Inferior parietal cortex (tissue), 1 donor: ENCODE results near the gene SPTBN1.

Experiments used
- DNase-seq: peaks from one replicate; pipeline ENCODE4 v3.0.0-alpha.2; 2016; ENCODE audit errors: extremely low spot score

Gene SPTBN1

DNA sequence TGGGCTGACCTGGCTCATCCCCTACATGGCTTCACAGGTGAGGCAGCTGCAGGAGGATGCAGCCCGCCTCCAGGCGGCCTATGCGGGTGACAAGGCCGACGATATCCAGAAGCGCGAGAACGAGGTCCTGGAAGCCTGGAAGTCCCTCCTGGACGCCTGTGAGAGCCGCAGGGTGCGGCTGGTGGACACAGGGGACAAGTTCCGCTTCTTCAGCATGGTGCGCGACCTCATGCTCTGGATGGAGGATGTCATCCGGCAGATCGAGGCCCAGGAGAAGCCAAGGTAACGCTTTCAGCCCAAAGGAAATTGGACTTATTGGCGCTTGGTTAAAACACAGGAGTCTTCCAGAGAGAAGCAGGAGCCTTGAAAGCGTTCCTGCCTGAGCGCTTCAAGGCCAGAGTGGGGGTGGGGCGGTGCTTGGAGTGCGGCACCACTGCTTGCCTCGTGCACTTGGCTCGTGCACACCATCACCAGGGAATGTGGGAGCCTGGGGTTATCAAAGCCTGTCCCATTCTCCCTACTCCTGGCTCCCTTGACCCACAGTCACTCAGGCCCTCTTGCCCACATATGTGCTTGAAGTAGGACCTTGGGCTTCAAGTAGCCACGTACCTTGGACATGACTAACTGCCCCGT, 197.6 kb downstream of the SPTBN1 start:
- no peak for DNase-seq

DNA sequence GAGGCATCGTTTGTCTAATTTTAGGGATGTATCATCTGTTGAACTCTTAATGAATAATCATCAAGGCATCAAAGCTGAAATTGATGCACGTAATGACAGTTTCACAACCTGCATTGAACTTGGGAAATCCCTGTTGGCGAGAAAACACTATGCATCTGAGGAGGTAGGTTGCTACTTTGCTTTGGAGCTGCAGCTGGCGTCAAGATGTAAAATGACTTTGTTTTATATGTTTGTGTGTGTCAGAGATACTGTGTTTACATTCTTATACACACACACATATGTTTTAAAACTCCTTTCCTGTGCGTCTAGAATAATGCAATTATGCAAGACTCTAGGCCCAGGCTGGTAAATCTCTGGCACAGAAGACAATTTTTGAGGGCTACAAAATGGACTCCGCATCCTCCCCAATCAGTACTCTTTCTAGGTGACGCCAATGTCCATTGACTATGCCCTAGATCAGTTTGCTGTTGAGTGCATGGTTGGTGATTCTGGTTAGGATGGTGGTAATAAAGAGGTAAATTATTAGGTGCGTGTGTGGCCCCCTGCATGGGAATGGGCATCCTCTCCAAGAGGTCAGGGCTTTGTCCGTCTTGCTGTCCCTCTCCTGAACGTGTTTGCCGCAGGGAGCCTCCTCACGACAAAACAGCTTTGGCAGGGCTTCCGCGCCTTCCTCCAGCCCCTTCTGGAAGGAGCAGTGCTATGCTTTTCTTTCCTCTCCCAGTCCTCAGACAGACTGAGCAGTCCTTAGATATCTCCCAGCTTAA, 199.1 kb downstream of the SPTBN1 start:
- no peak for DNase-seq

DNA sequence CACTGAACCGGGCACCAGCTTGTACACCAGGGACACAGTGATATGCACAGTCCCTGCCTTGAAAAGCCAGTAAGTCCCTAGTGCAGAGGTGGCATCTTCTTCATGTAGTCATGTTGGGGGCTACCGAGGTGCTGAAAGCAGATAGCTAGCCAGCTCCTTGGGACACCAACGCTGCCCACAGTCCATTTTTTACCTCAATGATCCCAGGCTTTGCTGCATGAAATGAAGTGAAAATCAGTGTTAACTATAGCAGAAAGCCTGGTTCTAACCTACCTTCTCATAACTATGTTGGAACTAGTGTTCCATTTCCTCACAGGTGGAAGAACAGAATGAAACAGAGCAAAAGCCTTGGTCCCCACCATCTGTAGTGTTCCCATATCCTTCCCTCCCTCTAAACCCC, 200.7 kb downstream of the SPTBN1 start:
- no peak for DNase-seq

DNA sequence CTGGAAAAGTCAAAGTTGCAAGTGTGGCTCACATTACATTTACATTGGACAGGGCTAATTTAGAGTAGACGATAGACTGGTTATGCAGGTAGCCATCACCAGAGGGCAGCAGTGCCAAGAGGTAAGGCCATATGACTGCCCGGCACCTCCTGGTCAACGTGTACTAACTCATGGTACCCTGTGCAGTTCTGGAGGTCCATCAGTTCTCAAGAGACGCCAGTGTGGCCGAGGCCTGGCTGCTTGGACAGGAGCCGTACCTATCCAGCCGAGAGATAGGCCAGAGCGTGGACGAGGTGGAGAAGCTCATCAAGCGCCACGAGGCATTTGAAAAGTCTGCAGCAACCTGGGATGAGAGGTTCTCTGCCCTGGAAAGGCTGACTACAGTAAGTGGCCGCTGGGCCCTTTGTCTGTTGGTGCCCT, 201.5 kb downstream of the SPTBN1 start:
- no peak for DNase-seq

DNA sequence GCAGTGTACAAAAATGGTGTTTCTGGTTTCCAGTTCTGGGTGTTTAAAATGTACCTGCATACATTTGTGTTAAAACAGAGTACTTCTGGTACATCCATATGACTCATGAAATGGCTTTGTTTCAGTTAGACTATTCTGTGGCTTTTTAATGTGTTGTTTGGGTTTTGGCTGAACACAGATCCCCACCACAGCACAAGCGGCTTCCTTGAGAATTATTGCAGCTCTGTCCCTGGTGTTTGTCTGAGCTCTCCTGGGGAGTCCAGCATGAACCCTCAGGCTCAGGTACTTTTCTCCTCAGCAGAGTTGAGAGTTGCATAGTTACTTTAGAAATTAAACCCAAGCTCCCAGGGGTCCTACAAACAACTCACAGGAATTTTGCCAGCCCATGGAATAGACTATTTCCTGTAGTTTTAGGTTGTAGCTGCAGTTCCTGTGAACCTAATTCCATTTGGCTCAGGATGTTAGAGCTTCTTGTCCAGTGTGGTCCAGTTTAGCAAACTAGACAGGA, 202.5 kb downstream of the SPTBN1 start:
- DNase-seq = no peak

DNA sequence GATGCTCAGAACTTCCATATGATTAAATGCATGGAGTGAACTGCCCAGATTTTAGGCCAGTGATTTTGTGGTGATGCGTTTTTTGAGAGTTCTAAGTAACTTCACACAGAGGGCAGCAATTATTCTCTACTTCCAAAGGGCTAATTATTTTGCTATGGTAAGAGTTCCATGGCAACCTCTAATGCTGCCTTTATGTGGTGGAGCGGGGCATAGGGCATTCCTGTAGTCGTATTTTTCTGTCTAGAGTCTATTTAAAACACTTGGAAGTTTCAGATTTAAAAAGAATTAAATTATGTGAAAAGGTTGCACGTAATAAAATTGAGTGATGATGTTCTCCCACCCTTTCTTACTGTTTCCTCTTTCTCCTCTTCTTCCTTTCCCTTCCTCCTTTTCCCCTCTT, 203.4 kb downstream of the SPTBN1 start:
- DNase-seq = no peak

DNA sequence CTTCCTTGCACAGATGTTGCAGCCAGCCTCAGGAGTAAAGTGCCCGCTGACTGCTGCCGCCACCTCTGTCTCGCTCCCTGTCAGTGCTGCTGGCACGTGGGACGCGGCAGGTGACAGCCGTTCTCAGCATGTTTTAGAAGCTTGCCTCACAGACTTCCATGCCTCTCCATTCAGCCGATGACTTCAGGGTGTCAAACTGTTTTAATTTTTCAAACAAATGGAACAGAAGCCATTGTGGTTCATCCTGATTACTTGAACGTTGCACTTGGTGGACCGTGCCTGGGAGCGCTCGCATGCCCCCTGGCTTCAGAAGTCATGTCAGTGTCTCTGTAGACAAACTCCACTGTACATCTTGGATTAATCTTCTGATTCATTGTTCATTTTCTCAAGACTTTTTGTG, 204.6 kb downstream of the SPTBN1 start:
- DNase-seq = peak; percentile 51

DNA sequence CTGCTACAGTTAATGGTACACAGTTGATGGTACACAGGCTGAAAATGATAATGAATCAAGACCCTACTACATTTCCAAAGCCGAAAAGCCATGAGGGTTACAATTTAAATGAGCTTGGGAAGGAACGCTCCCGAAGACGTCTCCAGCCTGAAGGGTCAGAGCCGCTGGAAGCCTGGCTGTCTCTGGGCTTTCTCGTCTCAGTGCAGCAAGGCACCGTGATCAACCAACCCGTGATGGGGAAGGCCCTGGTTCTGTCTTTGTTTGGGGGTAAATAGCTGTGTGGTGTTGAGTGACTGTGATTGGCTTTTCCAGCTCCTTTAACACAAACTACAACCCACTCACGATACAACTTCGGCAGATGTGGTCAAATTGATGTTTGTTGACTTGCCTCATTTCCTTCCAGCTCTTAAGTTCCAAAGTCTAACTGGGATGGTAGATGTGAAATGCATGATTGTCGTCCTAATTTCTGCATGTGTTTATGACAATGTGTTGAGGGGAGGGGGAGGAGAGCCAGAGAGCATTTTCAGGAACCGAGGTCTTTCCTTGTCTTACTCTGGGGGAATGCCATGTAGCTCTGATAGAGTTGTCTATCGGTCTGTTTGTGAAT, 207.4 kb downstream of the SPTBN1 start:
- no peak for DNase-seq

DNA sequence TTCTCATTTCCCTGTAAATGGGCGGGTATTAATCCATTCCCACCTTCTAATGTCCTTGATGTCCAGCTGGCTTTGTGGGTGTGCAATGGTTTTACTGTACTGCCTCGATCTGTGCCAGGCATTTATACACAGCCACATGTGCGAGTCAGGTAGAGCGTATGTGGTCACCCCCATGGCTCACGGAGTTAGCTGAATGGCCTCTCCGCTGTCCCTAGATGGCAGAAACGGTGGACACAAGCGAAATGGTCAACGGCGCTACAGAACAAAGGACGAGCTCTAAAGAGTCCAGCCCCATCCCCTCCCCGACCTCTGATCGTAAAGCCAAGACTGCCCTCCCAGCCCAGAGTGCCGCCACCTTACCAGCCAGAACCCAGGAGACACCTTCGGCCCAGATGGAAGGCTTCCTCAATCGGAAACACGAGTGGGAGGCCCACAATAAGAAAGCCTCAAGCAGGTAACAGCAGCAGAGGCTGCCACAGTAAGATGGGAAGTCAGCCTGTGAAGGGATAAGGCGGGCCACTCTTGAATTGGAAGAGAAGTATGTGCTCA, 208.2 kb downstream of the SPTBN1 start:
- DNase-seq = no peak

DNA sequence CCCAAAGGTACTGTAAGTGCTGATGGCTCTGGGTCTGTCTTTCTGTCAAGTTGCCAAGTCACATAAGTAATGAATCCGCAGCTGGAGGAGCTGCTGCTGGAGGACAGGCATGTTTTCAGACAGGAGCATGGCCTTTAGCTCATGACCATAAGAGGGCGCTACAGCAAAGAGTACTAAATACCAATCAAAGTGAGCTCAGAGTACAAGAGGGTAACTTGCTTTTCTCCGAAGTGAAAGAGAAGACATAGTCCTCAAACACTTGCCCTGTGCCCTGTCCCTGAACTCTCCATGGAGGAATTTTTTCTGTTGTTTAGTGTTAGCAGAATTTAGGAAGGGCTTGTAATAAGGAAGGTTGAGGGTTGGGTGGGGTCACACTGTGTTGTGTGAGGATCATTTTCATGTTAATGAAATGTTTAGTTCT, 209.3 kb downstream of the SPTBN1 start:
- DNase-seq = no peak

DNA sequence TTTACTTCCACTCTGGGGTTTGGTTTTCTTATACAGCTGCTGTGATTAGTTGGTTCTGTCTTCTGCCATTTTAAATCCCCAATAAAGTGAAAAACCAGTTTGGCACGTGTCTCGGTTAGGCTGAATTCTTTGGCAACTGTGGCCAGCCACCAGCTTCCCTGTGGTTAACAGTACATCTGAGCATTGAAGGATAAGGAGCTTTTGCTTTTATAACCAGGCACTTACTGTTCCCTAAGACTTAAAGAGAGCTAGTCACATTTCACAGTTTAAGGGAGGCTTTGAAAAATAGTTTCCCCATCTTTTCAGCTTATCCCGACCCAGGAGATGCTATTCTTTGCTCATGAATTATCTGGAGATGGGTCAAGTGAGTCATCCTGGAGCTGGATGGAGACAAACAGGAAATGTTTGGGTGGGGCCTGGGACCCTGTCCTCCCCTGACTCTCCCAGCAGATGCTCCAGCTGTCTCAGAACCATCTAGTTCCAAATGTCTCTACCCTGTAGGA, 210.1 kb downstream of the SPTBN1 start:
- DNase-seq = peak; percentile 58

DNA sequence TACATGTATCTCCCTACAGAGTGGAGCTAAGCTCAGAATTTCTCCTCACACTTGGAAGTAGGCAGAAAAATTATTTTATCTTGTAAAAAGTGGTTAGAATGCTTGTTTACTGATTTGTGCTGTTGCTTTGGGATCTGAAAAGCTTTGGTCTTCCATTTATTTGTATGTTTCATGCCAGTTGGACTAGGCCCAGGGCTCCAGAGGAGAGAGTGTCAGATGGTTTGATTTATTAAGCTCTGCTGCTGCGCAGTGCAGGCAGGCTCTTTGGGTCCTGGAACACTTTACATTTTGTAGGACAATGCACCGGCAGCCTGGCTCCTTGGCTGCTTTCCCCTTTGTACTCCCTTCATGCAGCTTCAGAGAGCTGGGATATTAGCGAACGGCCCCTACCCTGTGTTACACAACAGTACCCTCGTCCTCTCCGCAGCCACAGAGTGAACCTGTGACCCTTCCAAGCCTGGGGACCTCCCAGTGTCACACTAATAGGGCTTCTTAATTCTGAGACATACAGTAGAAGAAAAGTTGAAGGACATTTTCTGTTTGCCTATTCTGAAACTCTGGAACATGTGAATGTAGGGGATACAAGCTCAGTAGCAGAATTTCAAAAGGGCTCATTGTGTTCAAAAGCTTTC, 210.6 kb downstream of the SPTBN1 start:
- peak; percentile 74 for DNase-seq

DNA sequence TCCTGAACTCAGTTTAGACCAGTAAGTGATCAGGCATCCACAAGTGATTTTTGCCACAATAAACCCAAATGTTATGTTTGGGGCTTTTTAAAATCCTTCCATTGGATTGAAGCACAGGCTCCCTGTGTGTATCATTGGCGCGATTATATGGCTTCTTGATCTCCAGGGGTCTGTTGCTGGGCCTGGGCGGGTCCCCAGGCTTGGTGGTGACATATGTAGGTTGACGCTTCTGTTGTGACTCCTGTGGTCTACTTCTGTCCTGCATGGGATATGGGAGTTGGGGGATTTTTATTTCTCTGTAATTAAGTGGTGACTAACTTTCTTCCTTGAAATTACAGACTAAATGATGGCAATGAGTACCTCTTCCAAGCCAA, 211.1 kb downstream of the SPTBN1 start:
- no peak for DNase-seq

DNA sequence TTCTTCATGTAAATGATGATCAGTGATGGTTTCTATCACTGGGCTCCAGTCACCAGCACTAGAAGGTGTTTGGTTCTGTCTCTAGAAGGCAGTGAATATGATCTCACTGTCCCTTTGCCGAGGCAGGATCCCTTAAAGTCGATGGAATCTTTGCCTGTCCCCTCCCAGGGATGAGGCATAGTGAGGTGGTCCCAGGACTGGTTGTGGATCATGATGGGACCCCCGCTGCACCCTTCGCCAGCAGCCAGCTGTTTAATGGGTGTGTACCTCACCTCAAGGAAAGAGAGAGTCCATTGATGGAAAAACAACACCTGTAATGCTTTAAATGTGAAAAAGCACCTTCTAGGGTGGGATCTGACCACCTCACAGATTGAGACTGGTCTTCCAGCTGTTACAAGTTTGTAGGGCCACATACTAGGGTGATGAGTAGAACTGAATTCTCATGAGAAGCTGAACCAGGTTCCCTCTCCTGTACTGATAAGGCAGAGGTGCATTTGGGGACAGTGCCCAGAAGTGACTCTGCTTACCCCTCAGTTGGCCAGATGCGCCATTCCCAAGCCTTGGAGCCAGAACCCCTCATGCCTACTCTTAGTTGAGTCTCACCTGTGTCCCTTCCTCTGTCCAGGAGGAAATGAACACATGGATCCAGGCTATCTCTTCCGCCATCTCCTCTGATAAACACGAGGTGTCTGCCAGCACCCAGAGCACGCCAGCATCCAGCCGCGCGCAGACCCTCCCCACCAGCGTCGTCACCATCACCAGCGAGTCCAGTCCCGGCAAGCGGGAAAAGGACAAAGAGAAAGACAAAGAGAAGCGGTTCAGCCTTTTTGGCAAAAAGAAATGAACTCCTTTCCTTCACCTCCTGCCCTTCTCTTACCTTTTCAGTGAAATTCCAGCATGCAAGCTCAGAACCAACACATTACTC, 211.9 kb downstream of the SPTBN1 start:
- DNase-seq = no peak

DNA sequence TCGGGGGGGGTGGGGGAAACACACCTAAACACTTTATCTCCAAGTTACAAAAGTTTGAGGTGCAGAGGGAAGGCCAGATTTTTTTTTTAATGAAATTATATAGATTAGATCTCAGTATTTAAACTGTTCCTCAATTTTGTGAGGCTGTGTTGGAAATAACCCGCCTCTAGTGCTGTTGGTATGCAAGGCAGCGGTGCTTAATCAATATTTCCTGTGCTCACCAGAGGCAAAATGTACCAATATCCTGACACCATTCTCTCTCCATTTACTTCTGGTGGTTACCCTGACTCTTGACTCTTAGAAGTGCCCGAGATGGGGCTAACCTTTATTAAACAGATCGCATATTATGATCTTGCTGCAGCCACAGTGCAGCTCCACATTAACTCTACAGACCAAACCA, 212.6 kb downstream of the SPTBN1 start:
- DNase-seq = no peak

DNA sequence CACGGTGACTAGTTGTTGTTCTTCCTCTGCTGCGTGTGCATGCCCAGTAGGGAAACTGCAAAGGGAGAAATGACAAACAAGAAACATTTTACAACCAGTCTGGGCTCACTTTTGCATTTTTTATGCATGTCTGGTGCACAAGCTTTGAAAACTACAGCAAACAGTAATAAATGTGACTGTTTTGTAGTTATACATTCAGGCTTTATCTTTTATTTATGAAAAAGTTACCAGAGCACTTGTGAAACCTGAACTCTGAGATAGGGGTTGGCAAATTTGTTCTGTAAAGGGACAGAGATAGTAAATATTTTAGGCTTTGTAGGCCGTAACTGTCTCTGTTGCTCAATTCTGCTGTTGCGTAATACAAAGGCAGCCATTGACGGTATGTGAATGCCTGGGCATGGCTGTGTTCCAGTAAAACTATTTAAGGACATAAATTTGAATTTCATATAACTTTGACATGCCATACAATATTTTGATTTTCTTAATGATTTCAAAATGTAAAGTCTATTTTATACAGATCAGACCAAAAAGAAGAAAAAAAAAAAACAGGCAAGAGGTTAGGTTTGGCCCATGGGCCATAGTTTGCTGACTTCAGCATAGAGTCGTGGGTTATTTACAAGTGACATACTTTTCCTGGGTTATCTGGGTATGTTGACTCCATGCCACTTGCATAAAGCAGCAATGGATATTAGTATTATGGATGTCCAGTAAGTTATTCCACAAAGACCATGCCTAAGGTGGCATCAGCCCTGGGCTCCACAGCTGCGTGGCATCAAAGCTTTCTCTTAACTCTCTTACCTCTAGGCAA, 213.8 kb downstream of the SPTBN1 start:
- peak; percentile 66 for DNase-seq

DNA sequence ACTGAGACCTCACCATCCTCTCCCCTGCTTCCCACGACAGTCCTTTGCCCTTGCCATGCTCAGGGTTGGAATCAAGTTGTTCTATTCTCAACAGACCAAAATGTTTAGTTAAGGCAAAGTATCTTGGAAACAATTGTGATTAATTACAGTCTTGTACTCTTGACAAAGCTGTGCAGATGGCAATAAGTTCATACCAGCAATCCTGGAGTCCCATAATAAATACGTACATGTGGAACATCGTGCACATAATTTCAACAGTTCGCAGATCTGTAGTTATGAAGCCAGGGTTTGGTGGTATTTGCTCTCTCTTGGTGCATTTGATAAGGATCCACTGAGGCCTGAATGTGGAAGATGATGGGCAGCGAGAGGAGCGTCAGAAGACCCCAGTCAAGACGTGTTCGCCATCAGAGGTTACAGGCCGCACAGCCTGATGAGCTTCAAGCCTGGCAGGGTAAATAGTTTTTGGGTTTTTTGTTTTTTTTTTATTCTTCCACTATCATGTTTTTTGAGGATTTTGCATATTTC, 214.4 kb downstream of the SPTBN1 start:
- DNase-seq = no peak

DNA sequence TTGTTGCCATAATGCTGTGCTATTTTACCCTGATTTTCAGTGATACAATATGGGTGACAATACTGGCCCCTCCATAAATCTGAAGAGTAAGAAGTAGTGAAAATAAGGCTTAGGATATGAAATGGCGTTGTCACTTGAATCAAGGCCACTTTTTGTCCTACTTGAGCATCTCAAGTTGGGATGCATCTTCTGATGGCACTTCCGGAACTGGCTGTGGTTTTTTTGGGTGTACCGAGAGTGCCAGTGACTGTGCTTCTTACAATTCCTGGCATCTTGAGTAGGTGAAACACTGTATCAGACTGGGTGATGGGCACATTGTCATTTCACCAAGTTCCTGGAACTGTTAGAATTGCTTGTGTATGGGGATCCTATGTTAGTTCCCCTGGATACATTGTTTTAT, 214.9 kb downstream of the SPTBN1 start:
- no peak for DNase-seq

DNA sequence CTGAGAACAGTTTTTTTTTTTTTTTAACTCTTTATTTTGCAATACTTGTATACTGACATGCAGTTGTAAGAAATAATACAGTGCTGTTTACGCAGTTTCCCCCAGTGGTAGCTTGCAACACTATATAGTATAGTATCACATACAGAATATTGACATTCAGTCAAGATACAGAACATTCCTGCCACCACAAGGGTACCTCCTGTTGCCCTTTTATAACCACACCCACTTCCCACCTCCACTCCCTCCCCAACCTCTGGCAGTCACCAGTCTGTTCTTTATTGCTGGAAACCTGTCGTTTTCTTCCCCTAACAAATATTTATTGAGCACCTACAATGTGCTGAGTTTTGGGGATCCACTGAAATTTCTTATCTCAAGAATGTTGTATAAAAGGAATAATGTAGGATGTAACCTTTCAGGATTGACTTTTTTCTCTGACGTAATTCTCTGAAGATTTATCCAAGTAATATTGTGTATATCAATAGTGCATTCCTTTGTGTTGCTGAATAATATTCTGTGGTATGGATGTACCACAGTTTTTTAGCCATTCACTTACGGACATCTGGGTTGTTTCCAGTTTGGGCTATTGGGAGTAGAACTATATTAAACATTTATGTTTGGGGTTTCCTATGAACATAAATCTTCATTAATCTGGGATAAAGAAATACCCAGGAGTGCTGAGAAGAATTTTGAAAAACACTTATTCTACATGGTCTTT, 215.9 kb downstream of the SPTBN1 start:
- DNase-seq = no peak
